Stimulated activated CD4-positive, alpha-beta T cell treated with anti-CD3 and anti-CD28 coated beads, Interleukin-1b, Interleukin-23, amount 100 ng/mL, for 24 hours (primary cell): ENCODE results near the gene MILR1.
"Not testable (repeated sequence)": the region's sequence is repeated elsewhere in the genome, so short reads cannot be mapped to it uniquely, and the experiment has no call there.

Experiments
- DNase-seq, 4 experiments: peaks; one replicate each; pipeline ENCODE4 v3.0.0-alpha.2; 2020; ENCODE audit warnings: low read depth in 4 of 4, low spot score in 1 of 4

Gene MILR1

GRCh38 chr17:64448665-64449512, at the start of gene MILR1:
Gene MILR1 (plus strand): TSS chr17:64449115. CDS start chr17:64449169, 54 bp downstream.
- no peak for DNase-seq

GRCh38 chr17:64399767-64400156, 49.2 kb upstream of the MILR1 start:
- no peak for DNase-seq

GRCh38 chr17:64400642-64401041, 48.3 kb upstream of the MILR1 start:
- no peak for DNase-seq

GRCh38 chr17:64401244-64401860, 47.6 kb upstream of the MILR1 start:
- no peak for DNase-seq

GRCh38 chr17:64401941-64402340, 47.0 kb upstream of the MILR1 start:
- DNase-seq = no peak

GRCh38 chr17:64402469-64402868, 46.4 kb upstream of the MILR1 start:
- no peak for DNase-seq

- no peak for DNase-seq
Observed at GRCh38 chr17:64403881-64404460, 44.9 kb upstream of the MILR1 start.

GRCh38 chr17:64406321-64407200, 42.4 kb upstream of the MILR1 start:
- no peak for DNase-seq

- DNase-seq = no peak
Observed at GRCh38 chr17:64410750-64411490, 38.0 kb upstream of the MILR1 start.

- DNase-seq = no peak
Observed at GRCh38 chr17:64411999-64412771, 36.7 kb upstream of the MILR1 start.

- DNase-seq = no peak
Observed at GRCh38 chr17:64412944-64413381, 36.0 kb upstream of the MILR1 start.

GRCh38 chr17:64413513-64413912, 35.4 kb upstream of the MILR1 start:
- DNase-seq = no peak

GRCh38 chr17:64418506-64419339, 30.2 kb upstream of the MILR1 start:
- no peak for DNase-seq

- no peak for DNase-seq
Observed at GRCh38 chr17:64420143-64420670, 28.7 kb upstream of the MILR1 start.

- DNase-seq = not testable (repeated sequence)
Observed at GRCh38 chr17:64422121-64422520, 26.8 kb upstream of the MILR1 start.

GRCh38 chr17:64423881-64424280, 25.0 kb upstream of the MILR1 start:
- no peak for DNase-seq

- no peak for DNase-seq
Observed at GRCh38 chr17:64424324-64424849, 24.5 kb upstream of the MILR1 start.

GRCh38 chr17:64425191-64425590, 23.7 kb upstream of the MILR1 start:
- no peak for DNase-seq
